Keratinocyte (primary cell): ENCODE results near the gene KMT5C. TPM values are rescaled to one million over a fixed set of nuclear protein-coding genes. Genes with fewer than 3 reads are reported as not detected.

Source experiments
- DNase-seq: peaks from one replicate; pipeline ENCODE4 v3.0.0-alpha.2; 2011; ENCODE audit warnings: low read depth, missing footprints, low spot score
- FAIRE-seq: peaks from 2 replicates; lab custom pipeline; 2011; peaks lifted over from hg19 to GRCh38; lab: Jason Lieb, UNC
- H2AFZ ChIP-seq: 2 replicates; pipeline ENCODE4 v1.6.0; 2012; ENCODE audit warnings: low read length, control low read depth, inconsistent platforms; ENCODE audit not compliant: control insufficient read depth
- H3K27ac ChIP-seq: 2 replicates; pipeline ENCODE4 v1.5.1; 2011; ENCODE audit warnings: low read length; ENCODE audit not compliant: control insufficient read depth, insufficient read depth
- H3K27me3 ChIP-seq: 3 replicates; pipeline ENCODE4 v1.6.0; 2011; ENCODE audit warnings: low read length; ENCODE audit not compliant: control insufficient read depth, insufficient read depth; ENCODE audit errors: extremely low read depth
- H3K36me3 ChIP-seq, 2 experiments: 2 replicates in 1 of 2; 3 replicates in 1 of 2; pipeline ENCODE4 v1.5.1; 2011; ENCODE audit warnings: low read length in 2 of 2, mild to moderate bottlenecking in 1 of 2; ENCODE audit not compliant: control insufficient read depth in 2 of 2, insufficient read depth in 2 of 2; ENCODE audit errors: extremely low read depth in 1 of 2
- H3K4me1 ChIP-seq: 3 replicates; pipeline ENCODE4 v1.5.1; 2011; ENCODE audit warnings: low read length; ENCODE audit not compliant: control insufficient read depth, insufficient read depth; ENCODE audit errors: extremely low read depth
- H3K4me2 ChIP-seq: 3 replicates; pipeline ENCODE4 v1.6.0; 2011; ENCODE audit warnings: low read depth, low read length; ENCODE audit not compliant: control insufficient read depth, insufficient read depth; ENCODE audit errors: extremely low read depth
- H3K4me3 ChIP-seq, 3 experiments: fragments of 200-600 bp in 1 of 3; sonication (generic) in 1 of 3; 2 replicates in 2 of 3; 3 replicates in 1 of 3; pipeline ENCODE4 v1.5.1; 2011 to 2016; ENCODE audit warnings: low read length in 3 of 3, mild to moderate bottlenecking in 3 of 3, control low read depth in 2 of 3, inconsistent platforms in 1 of 3, low read depth in 1 of 3, mixed read lengths in 1 of 3, mixed run types in 1 of 3, moderate library complexity in 1 of 3; ENCODE audit not compliant: control insufficient read depth in 2 of 3, insufficient read depth in 2 of 3; ENCODE audit errors: extremely low read depth in 1 of 3
- H3K79me2 ChIP-seq: 2 replicates; pipeline ENCODE4 v1.6.0; 2012; ENCODE audit warnings: low read length; ENCODE audit not compliant: control insufficient read depth, insufficient read depth
- H3K9ac ChIP-seq: 3 replicates; pipeline ENCODE4 v1.6.0; 2011; ENCODE audit warnings: low read length; ENCODE audit not compliant: control insufficient read depth, insufficient read depth; ENCODE audit errors: extremely low read depth
- H3K9me1 ChIP-seq: 3 replicates; pipeline ENCODE4 v1.6.0; 2011; ENCODE audit warnings: low read length; ENCODE audit not compliant: control insufficient read depth, insufficient read depth; ENCODE audit errors: extremely low read depth
- H3K9me3 ChIP-seq: 2 replicates; pipeline ENCODE4 v1.5.1; 2012; ENCODE audit warnings: low read depth, low read length; ENCODE audit not compliant: control insufficient read depth
- H4K20me1 ChIP-seq: 3 replicates; pipeline ENCODE4 v1.6.0; 2011; ENCODE audit warnings: low read length; ENCODE audit not compliant: control insufficient read depth, insufficient read depth; ENCODE audit errors: extremely low read depth
- CTCF ChIP-seq, 3 experiments: IDR thresholded peaks in 1 of 3; conservative IDR thresholded peaks in 1 of 3; optimal IDR thresholded peaks in 1 of 3; 2 replicates in 2 of 3; 3 replicates in 1 of 3; pipeline versions ENCODE3 to v1.5.1; 2011; ENCODE audit warnings: low read length in 3 of 3, mild to moderate bottlenecking in 3 of 3, moderate library complexity in 2 of 3, control low read depth in 1 of 3, inconsistent platforms in 1 of 3; ENCODE audit not compliant: insufficient read depth in 2 of 3; ENCODE audit errors: extremely low read depth in 1 of 3
- EZH2 ChIP-seq: IDR thresholded peaks from one replicate; pipeline ENCODE4 v1.6.1; 2012; ENCODE audit warnings: inconsistent platforms, mild to moderate bottlenecking, low read length, moderate library complexity
- dilution Hi-C: fragments of 300-500 bp; cut with MboI; formaldehyde crosslinking; loops from one replicate; pipeline ENCODE4 v1.7.0; 2020; ENCODE audit warnings: low sequenced_read_pairs; ENCODE audit not compliant: extremely low pct_ligation_motif_present
- polyA plus RNA-seq, 5 experiments: library from polyadenylated mRNA; depleted of rRNA in 3 of 5; stranded (reverse) in 3 of 5; stranded (forward) in 1 of 5; unstranded in 1 of 5; fragments of >200 nt; gene quantifications; 1 replicate in 1 of 5; 2 replicates in 3 of 5; 3 replicates in 1 of 5; pipeline versions ENCODE4 v1.2.1 to v1.2.3, GENCODE V29; 2011 to 2012; ENCODE audit warnings: missing spikeins in 2 of 5, low read depth in 1 of 5, low replicate concordance in 1 of 5

Gene KMT5C
- polyA plus RNA-seq, 1 donor (not counting 4 experiments of a cell fraction or from before 2014, with no cell fraction given): 4.3 TPM

GRCh38 chr19:55355213-55355821 is 15.6 kb downstream of the KMT5C start:
- H3K4me1 ChIP-seq: peaks cover 9% of the 10 kb centered on the region
- no peak overlapping the region for H3K9ac ChIP-seq
- no peak overlapping the region for H3K4me3 ChIP-seq
- H3K27ac ChIP-seq: no peak overlapping the region
- no peaks in the 10 kb centered on the region for H3K79me2 ChIP-seq
- H3K9me3 ChIP-seq: no peaks in the 10 kb centered on the region
- peak overlapping the region; percentile 25 for H3K4me2 ChIP-seq
- peaks cover 29% of the 10 kb centered on the region for H3K27me3 ChIP-seq
- no peak for DNase-seq
- peak; percentile 94 for FAIRE-seq
- TF ChIP-seq CTCF (optimal IDR thresholded peaks at IDR 0.05 in 1 of 3, IDR thresholded peaks at IDR 0.05 in 1 of 3, conservative IDR thresholded peaks at IDR 0.05 in 1 of 3; ENCODE audit: extremely low read depth in 1 of 3, insufficient read depth in 2 of 3, low read length in 3 of 3) (no peak), EZH2 (no peak)
- no peak overlapping the region for H2AFZ ChIP-seq
- no peaks in the 10 kb centered on the region for H4K20me1 ChIP-seq
- no peaks in the 10 kb centered on the region for H3K36me3 ChIP-seq
- no peaks in the 10 kb centered on the region for H3K9me1 ChIP-seq
- dilution Hi-C loops: no loop called here

- no peaks in the 10 kb centered on the region for H3K36me3 ChIP-seq
- no peak for TF ChIP-seq CTCF (optimal IDR thresholded peaks at IDR 0.05 in 1 of 3, IDR thresholded peaks at IDR 0.05 in 1 of 3, conservative IDR thresholded peaks at IDR 0.05 in 1 of 3; ENCODE audit: extremely low read depth in 1 of 3, insufficient read depth in 2 of 3, low read length in 3 of 3)
- TF ChIP-seq EZH2: no peak
- no peak overlapping the region for H3K9ac ChIP-seq
- dilution Hi-C loops: no loop called here
- H3K4me2 ChIP-seq: no peak overlapping the region
- H4K20me1 ChIP-seq: no peaks in the 10 kb centered on the region
- no peak overlapping the region for H3K27ac ChIP-seq
- H3K79me2 ChIP-seq: no peaks in the 10 kb centered on the region
- FAIRE-seq (no peak), DNase-seq (no peak)
- no peak overlapping the region for H2AFZ ChIP-seq
- no peaks in the 10 kb centered on the region for H3K9me3 ChIP-seq
- H3K9me1 ChIP-seq: no peaks in the 10 kb centered on the region
- peaks cover 7% of the 10 kb centered on the region for H3K27me3 ChIP-seq
- peaks cover 6% of the 10 kb centered on the region for H3K4me1 ChIP-seq
- H3K4me3 ChIP-seq: no peak overlapping the region
Measured at GRCh38 chr19:55358493-55358892, 18.8 kb downstream of the KMT5C start.
